Ovary (tissue), 9 donors: ENCODE results near the gene ARHGAP9. TPM values are rescaled to one million over a fixed set of nuclear protein-coding genes. Genes with fewer than 3 reads are reported as not detected.

Experiments used
- DNase-seq, 5 donors: peaks; one replicate each; pipeline ENCODE4 v3.0.0-alpha.2; 2019 to 2020
- H3K27ac ChIP-seq, 2 donors: fragments of 200-600 bp; one replicate each; pipeline versions ENCODE4 v1.5.1 to v1.8.0; 2019 to 2022
- H3K27me3 ChIP-seq: fragments of 200-600 bp; one replicate; pipeline ENCODE4 v1.8.0; 2022
- H3K36me3 ChIP-seq: fragments of 200-600 bp; sonication (generic); one replicate; pipeline ENCODE4 v1.5.1; 2019
- H3K4me1 ChIP-seq: one replicate; pipeline ENCODE4 v1.8.1; 2013; ENCODE audit warnings: mild to moderate bottlenecking, moderate library complexity; ENCODE audit not compliant: insufficient read depth
- H3K4me3 ChIP-seq: fragments of 200-600 bp; sonication (generic); one replicate; pipeline ENCODE4 v1.5.1; 2017
- H3K9me3 ChIP-seq, 2 donors: fragments of 200-600 bp in 1 of 2; sonication (generic) in 1 of 2; one replicate each; pipeline versions ENCODE4 v1.5.1 to v1.8.1; 2013 to 2019; ENCODE audit warnings: mild to moderate bottlenecking in 1 of 2, moderate library complexity in 1 of 2
- EP300 ChIP-seq: sonication (generic); formaldehyde crosslinking; IDR thresholded peaks from one replicate; pipeline ENCODE4 v1.6.1; 2017; ENCODE audit warnings: antibody characterized with exemption
- POLR2A ChIP-seq: fragments of 450-650 bp; IDR thresholded peaks from one replicate; pipeline ENCODE4 v1.6.1; 2017; ENCODE audit warnings: antibody characterized with exemption, mild to moderate bottlenecking, moderate library complexity
- WGBS, 3 donors: extraction: QIAGEN DNeasy Blood & Tissue Kit in 1 of 3; methylation state at CpG; one replicate each; pipeline versions ENCODE4 v1.1.5 to v1.1.7; 2013 to 2017; 5-methylcytosine and 5-hydroxymethylcytosine counted together
- intact Hi-C, 4 donors: fragments of 100-400 bp; cut with DNase I; formaldehyde crosslinking; loops; one replicate each; pipeline versions ENCODE4 v1.11.0 to v1.15.1; 2022 to 2023
- polyA plus RNA-seq, 2 donors: library from polyadenylated mRNA; stranded (reverse); fragments of 200-250 nt in 1 of 2; fragments of 350-450 nt in 1 of 2; fragmentation: Illumina TruSeq in 1 of 2; extraction: RNeasy Lipid Tissue Mini Kit (QIAGEN cat#74804) in 1 of 2; gene quantifications; one replicate each; pipeline ENCODE4 v1.2.3, GENCODE V29; 2013 to 2014
- total RNA-seq, 7 donors: library from RNA; depleted of rRNA in 2 of 7; stranded (reverse); fragments of >200 nt in 2 of 7; fragmentation: NEBNext Ultra II Directional in 3 of 7; extraction: Animal tissue kit (Norgen Biotek cat#: 25700) in 3 of 7; gene quantifications; one replicate each; pipeline versions ENCODE4 v1.1.0 to v1.2.4, GENCODE V29; 2016 to 2023
- TF ChIP-seq, protein P1 (sequence below), 3 donors: fragments of 450-650 bp in 2 of 3; fragments of 200-600 bp in 1 of 3; IDR thresholded peaks; one replicate each; pipeline versions ENCODE4 v1.5.1 to v1.8.0; 2016 to 2022; ENCODE audit warnings: antibody characterized with exemption in 3 of 3, mild to moderate bottlenecking in 1 of 3
- donor health status: DM: no; HTN: no; CAD: no; lungs with moderate emphysema.
- donor health status: DM: no; HTN: no; CAD: no.
- donor health status: Bipolar disorder and iron deficiency.
- donor health status: DM: yes; HTN: yes; CAD: no.
- donor health status: DM: no; HTN: no; CAD: no.
- donor health status: DM: yes; HTN: yes; CAD: no.

ARHGAP9 gene
- total and polyA plus RNA-seq, 9 donors: 2.6 to 9.5 (median 4.2) TPM

DNA sequence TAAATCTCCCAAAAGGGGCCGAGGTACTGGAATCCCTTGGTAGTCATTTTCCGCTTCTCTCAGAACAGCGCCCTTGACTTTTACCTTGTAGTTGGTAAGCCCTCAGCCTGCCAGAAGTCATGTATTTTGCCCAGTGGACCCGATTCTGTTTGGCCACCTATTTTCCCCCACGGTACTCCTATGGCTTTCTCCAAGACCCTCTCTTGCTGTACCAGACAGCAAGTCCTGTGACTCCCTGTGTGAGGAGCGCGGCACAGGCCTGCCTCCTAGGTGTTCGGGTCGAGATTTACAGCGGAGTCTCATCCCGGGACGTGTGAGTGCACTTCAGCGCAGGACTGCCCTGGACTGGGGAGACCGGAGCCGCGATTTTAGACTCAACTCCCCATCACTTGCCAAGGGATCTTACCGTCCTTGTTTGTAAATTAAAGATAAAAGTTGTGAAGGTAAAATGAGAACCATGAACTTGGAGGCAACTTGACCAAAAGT is 41.9 kb upstream of the ARHGAP9 start:
- peak overlapping the region; percentile 96 to 98 for H3K27ac ChIP-seq
- no peaks in the 10 kb centered on the region for H3K9me3 ChIP-seq
- H3K4me3 ChIP-seq: peak overlapping the region; percentile 72
- DNase-seq: peak; percentile 65 to 74 (median 71)
- H3K27me3 ChIP-seq: no peaks in the 10 kb centered on the region
- peaks cover 16% of the 10 kb centered on the region for H3K4me1 ChIP-seq
- intact Hi-C loops: loop anchor here in 1 of 4 donors (5.0 kb wide), 1 partner anchor 91 kb away; the partner anchor contains the start of gene ARHGEF25
- TF ChIP-seq, protein P1, sequence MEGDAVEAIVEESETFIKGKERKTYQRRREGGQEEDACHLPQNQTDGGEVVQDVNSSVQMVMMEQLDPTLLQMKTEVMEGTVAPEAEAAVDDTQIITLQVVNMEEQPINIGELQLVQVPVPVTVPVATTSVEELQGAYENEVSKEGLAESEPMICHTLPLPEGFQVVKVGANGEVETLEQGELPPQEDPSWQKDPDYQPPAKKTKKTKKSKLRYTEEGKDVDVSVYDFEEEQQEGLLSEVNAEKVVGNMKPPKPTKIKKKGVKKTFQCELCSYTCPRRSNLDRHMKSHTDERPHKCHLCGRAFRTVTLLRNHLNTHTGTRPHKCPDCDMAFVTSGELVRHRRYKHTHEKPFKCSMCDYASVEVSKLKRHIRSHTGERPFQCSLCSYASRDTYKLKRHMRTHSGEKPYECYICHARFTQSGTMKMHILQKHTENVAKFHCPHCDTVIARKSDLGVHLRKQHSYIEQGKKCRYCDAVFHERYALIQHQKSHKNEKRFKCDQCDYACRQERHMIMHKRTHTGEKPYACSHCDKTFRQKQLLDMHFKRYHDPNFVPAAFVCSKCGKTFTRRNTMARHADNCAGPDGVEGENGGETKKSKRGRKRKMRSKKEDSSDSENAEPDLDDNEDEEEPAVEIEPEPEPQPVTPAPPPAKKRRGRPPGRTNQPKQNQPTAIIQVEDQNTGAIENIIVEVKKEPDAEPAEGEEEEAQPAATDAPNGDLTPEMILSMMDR (IDR thresholded peaks at IDR 0.05): peak in 1 of 3 donors; percentile 1
- no peak for TF ChIP-seq EP300
- TF ChIP-seq POLR2A: peak; percentile 11
- no peaks in the 10 kb centered on the region for H3K36me3 ChIP-seq
- 25 to 29% (median 26%) methylated on average over 17 of the region's 17 CpGs for WGBS, 3 donors

DNA sequence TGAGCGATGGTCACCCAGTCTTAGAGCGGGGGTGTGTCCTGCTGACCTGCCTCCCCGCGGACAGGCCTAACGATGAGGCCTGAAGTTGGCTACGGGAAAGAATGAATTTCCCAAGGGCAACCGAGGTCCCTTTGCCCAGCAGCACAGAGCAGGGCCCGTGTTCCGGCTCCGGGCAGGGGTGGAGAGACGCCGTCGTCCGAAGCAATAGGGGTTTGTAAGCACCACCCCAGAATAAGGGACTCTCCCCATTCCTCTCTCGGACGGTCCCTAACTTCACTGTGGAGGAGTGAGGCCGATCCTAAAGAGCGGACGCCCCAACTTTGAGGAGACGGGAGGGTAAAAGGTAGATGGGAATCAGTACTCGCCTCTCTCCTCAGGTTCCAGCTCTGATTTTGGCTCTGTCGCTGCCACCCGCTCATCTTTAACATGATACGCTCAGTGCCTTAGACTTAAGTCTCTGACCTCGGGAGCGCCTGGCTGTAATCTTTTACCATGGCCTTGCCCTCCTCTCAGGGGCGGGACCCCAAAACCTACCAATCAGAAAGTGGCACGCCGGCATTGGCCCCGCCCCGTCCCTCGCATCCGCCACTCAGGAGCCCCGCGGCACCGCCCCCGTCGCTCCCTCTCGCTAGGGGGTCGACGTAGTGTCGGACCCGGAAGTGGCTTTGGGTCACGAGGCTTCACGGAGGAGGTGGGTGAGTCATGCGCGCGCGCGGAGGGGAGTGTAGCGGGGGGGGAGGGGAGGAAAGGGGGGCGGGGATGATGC is 40.6 kb upstream of the ARHGAP9 start, which contains the start of gene DDIT3:
DDIT3 (minus strand) TSS at position 462 of the 766 bp plus-strand sequence. CDS start 3,108 bp downstream, outside the sequence.
- Histone ChIP-seq H3K36me3 (no peaks in the 10 kb centered on the region), H3K4me1 (peaks cover 16% of the 10 kb centered on the region), H3K9me3 (no peaks in the 10 kb centered on the region), H3K27me3 (no peaks in the 10 kb centered on the region), H3K27ac (peak within 1 kb of the TSS; percentile 96 to 98), H3K4me3 (peak within 1 kb of the TSS; percentile 85)
- intact Hi-C loops: loop anchor here in 1 of 4 donors (5.0 kb wide), 1 partner anchor 92 kb away; the partner anchor contains the start of gene ARHGEF25
- DNase-seq: peak; percentile 99 to 100 (median 100)
- TF ChIP-seq POLR2A (peak; percentile 99), EP300 (peak; percentile 72)
- TF ChIP-seq, protein P1 (IDR thresholded peaks at IDR 0.05): peak in 1 of 3 donors; percentile 27
- 0 to 1% (median 0%) methylated on average over 51 to 52 of the region's 52 CpGs for WGBS, 3 donors

DNA sequence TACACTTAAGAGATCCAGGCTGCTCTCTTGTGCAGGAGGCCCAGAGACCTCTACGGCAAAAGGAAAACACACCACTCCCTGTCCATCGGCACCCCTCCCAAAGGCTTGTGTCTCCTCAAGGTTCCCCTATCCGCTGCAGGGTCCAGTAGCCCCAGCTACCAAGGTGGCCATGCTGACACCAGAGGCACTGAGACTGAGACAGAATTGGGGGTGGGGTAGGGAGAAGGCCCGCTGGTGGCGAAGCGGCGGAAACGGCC is 40.1 kb upstream of the ARHGAP9 start:
- TF ChIP-seq, protein P1 (IDR thresholded peaks at IDR 0.05): no peak
- no peak for TF ChIP-seq POLR2A
- TF ChIP-seq EP300: no peak
- H3K9me3 ChIP-seq: no peaks in the 10 kb centered on the region
- H3K36me3 ChIP-seq: no peaks in the 10 kb centered on the region
- peak in 1 of 5 donors; percentile 69 for DNase-seq
- no peaks in the 10 kb centered on the region for H3K27me3 ChIP-seq
- 1 to 4% (median 1%) methylated on average over 8 of the region's 8 CpGs for WGBS, 3 donors
- H3K4me3 ChIP-seq: peak overlapping the region; percentile 85
- H3K27ac ChIP-seq: peak overlapping the region; percentile 93 to 97
- peaks cover 16% of the 10 kb centered on the region for H3K4me1 ChIP-seq
- intact Hi-C loops: loop anchor here in 1 of 4 donors (5.0 kb wide), 1 partner anchor 93 kb away; the partner anchor contains the start of gene ARHGEF25

DNA sequence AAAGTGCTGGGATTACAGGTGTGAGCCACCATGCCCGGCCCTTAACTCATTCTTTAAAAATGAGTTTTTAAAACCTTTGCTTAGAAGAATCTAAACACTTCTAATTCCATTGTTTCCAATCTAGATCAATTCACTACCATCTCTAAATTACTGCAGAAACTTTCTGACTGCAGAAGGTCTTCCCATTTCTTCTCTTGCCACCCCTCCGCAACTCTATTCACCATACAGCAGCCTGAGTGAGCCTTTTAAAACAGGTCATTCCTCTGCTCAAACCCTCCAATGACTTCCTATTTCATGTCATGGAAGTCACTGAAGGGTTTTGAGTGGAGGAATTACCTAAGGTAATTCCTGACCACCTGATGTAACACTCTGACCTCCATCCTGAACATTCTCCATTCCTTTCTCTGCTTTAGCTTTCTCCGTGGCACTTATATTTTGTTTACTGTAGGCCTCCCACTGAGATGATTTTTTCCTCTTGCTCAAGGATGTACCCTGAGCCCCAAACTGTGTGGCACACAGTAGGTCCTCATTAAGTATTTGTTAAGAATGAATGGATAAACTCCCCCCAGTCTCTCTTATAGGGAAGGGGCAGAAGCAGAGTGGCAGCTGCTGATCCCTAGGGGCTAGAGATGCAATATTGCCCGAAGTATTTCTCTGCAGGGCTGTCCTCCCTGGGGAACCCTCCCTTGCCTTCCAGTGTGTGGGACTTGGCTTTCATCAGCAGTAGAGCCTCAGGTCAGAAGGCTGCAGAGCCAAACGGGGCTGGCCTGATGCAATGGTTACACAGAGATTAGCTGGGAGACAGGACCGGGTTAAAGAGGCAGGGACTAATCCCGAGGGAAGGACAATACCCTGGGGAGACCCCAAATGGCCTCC is 39.5 kb upstream of the ARHGAP9 start:
- peak in 2 of 5 donors; percentile 58 to 59 for DNase-seq
- no peaks in the 10 kb centered on the region for H3K9me3 ChIP-seq
- peak overlapping the region; percentile 93 to 97 for H3K27ac ChIP-seq
- H3K36me3 ChIP-seq: no peaks in the 10 kb centered on the region
- WGBS, 3 donors: 25 to 29% (median 27%) methylated on average over 7 of the region's 7 CpGs
- H3K27me3 ChIP-seq: no peaks in the 10 kb centered on the region
- TF ChIP-seq, protein P1 (IDR thresholded peaks at IDR 0.05): no peak
- TF ChIP-seq POLR2A (no peak), EP300 (no peak)
- intact Hi-C loops: no loop called here
- H3K4me1 ChIP-seq: peaks cover 16% of the 10 kb centered on the region
- H3K4me3 ChIP-seq: peak overlapping the region; percentile 85
